Measurements from ENCODE around the gene UAP1L1. TPM values are rescaled to one million over a fixed set of nuclear protein-coding genes. Genes with fewer than 3 reads are reported as not detected.

The UAP1L1 gene
- total and polyA plus RNA-seq, 2 of the 8 experiments (the other 6 are each of a cell fraction or from before 2014, with no cell fraction given) = 2.0 to 5.4 TPM

- TF ChIP-seq CREB1 (IDR thresholded peaks at IDR 0.05) = peak; percentile 51; the same call in 1 of the 2 replicates
- no peak for TF ChIP-seq POLR2AphosphoS5 (IDR thresholded peaks at IDR 0.05; ENCODE audit: low read depth, low read length)
- TF ChIP-seq SP1 (IDR thresholded peaks at IDR 0.05; ENCODE audit: low read depth, low read length) = peak; percentile 40; the same call in 1 of the 2 replicates
- TF ChIP-seq SP2 (IDR thresholded peaks at IDR 0.05; ENCODE audit: low read length) = no peak
- peak; percentile 59; the same call in 1 of the 2 replicates for TF ChIP-seq E2F6 (IDR thresholded peaks at IDR 0.05)
- TF ChIP-seq SUZ12 (IDR thresholded peaks at IDR 0.05; ENCODE audit: low read length) = 0 out of 2 replicates have a peak, but pooled peaks have one; percentile 22
- TF ChIP-seq JUND (IDR thresholded peaks at IDR 0.05; ENCODE audit: low read length) = 0 out of 2 replicates have a peak, but pooled peaks have one; percentile 46
- TF ChIP-seq MAX (IDR thresholded peaks at IDR 0.05) = peak; percentile 68
- no peak for TF ChIP-seq CHD1 (IDR thresholded peaks at IDR 0.05; ENCODE audit: low read depth, low read length)
- TF ChIP-seq TAF7 (optimal IDR thresholded peaks at IDR 0.05; ENCODE audit: borderline replicate concordance, low read depth, low read length) = peak; percentile 25
- TF ChIP-seq ASH2L (IDR thresholded peaks at IDR 0.05; ENCODE audit: low read length) = peak; percentile 23
- TF ChIP-seq SIN3A (conservative IDR thresholded peaks at IDR 0.05 in 1 of 2, IDR thresholded peaks at IDR 0.05 in 1 of 2; ENCODE audit: low read depth in 1 of 2, low read length in 2 of 2) = peak; percentile 99
- peak; percentile 49 to 72; a peak in 3 of 4 replicates for TF ChIP-seq HDAC2 (IDR thresholded peaks at IDR 0.05; ENCODE audit: borderline replicate concordance in 1 of 2, low read depth in 2 of 2, low read length in 2 of 2)
- TF ChIP-seq RAD21 (IDR thresholded peaks at IDR 0.05 in 1 of 2, conservative IDR thresholded peaks at IDR 0.05 in 1 of 2; ENCODE audit: low read depth in 2 of 2, low read length in 2 of 2) = peak; percentile 63 to 76
- TF ChIP-seq PHF8 (conservative IDR thresholded peaks at IDR 0.05; ENCODE audit: low read depth, low read length) = no peak
- TF ChIP-seq CTCF (IDR thresholded peaks at IDR 0.05; ENCODE audit: control extremely low read depth in 1 of 3, insufficient read depth in 1 of 3, low read depth in 1 of 3, low read length in 3 of 3) = peak in 2 of 3 experiments; percentile 85 to 94; a peak in 3 of 4 replicates
- peak; percentile 85; the same call in 1 of the 2 replicates for TF ChIP-seq EGR1 (IDR thresholded peaks at IDR 0.05; ENCODE audit: borderline replicate concordance, low read depth, low read length)
- TF ChIP-seq SP4 (IDR thresholded peaks at IDR 0.05; ENCODE audit: low read length) = no peak
- TF ChIP-seq CTBP2 (IDR thresholded peaks at IDR 0.05; ENCODE audit: borderline replicate concordance, insufficient read depth, insufficient read length, low read length) = no peak
- peak; percentile 22 for TF ChIP-seq EZH2 (IDR thresholded peaks at IDR 0.05; ENCODE audit: low read depth, low read length, severe bottlenecking)
These were observed 31.1 kb upstream of the UAP1L1 start, which contains the start of gene NPDC1 (continued) for GRCh38 chr9:137046088-137046787.
